GM21576 (cell line): ENCODE measurements around the gene ESYT2.

ENCODE experiments used
- ATAC-seq: cut with Tn5 transposase; IDR thresholded peaks from one replicate; pipeline ENCODE4 v1.9.1; 2021; ENCODE audit warnings: mild to moderate bottlenecking, moderate library complexity; ENCODE audit not compliant: unreplicated experiment

ESYT2 gene

GRCh38 chr7:158747408-158747807 is 81.9 kb downstream of the ESYT2 start:
- no peak for ATAC-seq

DNA sequence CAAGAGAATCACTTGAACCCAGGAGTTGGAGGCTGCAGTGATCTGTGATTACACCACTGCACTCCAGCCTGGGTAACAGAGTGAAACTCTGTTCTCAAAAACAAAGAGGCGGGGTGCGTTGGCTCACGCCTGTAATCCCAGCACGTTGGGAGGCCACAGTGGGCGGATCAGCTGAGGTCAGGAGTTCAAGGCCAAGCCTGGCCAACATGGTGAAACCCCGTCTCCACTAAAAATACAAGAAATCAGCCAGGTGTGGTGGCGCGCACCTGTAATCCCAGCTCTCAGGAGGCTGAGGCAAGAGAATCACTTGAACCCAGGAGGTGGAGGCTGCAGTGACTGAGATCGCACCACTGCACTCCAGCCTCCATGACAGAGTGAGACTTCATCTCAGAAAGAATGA is 82.4 kb downstream of the ESYT2 start:
- ATAC-seq: no peak

- no peak for ATAC-seq
Observed at GRCh38 chr7:158745057-158745715, 84.1 kb downstream of the ESYT2 start.

GRCh38 chr7:158744070-158744469 is 85.2 kb downstream of the ESYT2 start:
- ATAC-seq: no peak

GRCh38 chr7:158743219-158743618 is 86.1 kb downstream of the ESYT2 start:
- no peak for ATAC-seq

- no peak for ATAC-seq
Observed at GRCh38 chr7:158742065-158742821, 87.1 kb downstream of the ESYT2 start.

DNA sequence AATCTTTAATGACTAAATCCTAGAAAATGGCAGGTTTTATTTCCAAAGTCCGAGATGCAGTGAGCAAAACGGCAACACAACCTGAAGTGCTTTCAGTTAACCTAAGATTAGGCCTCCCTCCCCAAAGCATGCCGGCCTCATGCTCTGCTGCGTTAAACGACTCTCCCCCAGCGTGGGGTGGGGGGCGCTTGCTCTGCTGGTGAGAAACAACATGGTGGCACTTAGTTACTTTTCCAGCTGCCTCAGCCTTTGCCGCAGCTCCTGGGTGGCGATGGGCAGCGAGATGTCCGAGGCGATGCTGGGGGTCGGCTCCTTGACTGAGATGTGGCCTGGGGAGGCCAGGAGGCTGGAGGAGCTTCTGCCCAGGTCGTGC is 88.0 kb downstream of the ESYT2 start:
- no peak for ATAC-seq

DNA sequence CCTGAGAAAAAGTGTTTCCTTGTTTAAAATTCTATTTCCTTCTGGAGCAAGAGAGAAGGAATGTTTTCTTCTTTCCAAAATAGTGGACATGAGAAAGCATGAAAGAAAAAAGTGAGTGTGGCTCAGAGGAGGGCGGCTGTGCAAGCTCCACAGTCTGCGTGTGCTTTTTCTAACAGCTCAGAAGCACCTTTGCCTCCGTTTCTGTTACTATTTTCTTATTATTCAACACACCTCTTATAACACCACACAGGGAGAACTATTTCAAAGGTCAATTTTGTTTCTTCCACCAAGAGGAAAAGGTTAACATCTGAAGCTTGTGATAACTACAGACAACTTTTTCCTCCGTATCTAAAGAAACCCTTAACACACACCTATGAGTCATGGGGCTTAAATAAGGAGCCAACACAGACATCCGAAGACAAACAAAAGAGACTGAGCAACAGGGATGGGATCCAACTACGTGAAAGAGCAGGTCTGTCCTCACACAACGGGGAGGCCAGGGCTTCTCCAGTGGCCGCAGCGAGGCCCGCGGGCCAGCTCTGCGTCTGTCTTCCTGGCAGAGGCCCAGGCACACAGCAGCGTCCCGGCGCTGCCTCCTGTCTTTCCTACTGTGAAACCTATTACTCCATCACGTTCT is 88.5 kb downstream of the ESYT2 start:
- ATAC-seq: no peak

DNA sequence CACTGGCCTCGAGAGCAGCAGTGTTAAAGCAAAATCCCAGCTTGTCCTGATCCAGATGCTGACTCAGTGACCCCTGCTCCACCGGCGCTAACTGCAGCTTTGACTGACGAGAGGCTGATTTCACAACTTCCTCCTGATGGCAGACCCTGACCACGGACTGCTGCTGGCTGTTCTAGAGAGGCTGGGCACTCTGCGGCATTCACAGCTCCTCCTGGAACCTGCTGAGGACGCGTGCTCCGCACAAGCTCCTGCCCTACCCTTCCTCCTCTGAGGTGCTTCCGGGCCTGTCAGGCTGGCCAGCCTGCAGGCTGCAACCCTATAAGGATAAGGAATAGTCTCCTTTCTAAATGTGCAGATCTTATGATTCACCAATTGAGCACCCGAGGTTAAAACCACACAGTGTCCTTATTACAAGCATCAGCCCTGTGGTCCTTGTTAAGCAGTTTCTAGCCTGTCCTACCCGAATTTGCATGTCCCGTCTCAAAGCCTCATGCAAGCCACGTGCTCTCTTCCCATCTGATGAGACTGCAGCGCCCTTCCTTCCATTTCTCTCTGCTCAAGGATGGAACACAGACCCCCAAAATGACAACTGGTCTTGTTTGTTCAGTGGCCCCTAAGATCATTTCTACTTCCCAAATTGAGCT is 89.2 kb downstream of the ESYT2 start:
- ATAC-seq: no peak

- no peak for ATAC-seq
Observed at GRCh38 chr7:158738841-158739240, 90.5 kb downstream of the ESYT2 start.

GRCh38 chr7:158737064-158737695 is 92.1 kb downstream of the ESYT2 start:
- ATAC-seq: no peak

GRCh38 chr7:158735935-158736334 is 93.4 kb downstream of the ESYT2 start:
- no peak for ATAC-seq

DNA sequence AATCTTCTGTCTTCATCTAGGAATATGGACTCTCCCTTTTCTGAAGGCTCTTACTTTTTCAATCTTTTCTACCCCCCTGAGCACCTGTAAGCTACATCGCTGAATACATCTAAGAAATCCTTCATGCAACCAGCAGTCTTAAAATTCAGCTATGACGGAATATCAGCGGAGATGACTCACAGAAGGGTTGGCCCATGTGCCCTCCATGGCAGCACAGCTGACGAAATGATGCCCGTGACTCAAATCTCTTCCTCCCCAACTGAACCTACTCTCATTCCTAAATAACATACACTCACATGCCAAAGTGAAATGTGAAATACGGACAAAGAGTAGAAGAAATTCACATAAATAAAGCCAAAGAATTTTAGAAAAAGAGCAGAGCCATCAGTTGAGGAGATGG is 94.4 kb downstream of the ESYT2 start:
- ATAC-seq: no peak

DNA sequence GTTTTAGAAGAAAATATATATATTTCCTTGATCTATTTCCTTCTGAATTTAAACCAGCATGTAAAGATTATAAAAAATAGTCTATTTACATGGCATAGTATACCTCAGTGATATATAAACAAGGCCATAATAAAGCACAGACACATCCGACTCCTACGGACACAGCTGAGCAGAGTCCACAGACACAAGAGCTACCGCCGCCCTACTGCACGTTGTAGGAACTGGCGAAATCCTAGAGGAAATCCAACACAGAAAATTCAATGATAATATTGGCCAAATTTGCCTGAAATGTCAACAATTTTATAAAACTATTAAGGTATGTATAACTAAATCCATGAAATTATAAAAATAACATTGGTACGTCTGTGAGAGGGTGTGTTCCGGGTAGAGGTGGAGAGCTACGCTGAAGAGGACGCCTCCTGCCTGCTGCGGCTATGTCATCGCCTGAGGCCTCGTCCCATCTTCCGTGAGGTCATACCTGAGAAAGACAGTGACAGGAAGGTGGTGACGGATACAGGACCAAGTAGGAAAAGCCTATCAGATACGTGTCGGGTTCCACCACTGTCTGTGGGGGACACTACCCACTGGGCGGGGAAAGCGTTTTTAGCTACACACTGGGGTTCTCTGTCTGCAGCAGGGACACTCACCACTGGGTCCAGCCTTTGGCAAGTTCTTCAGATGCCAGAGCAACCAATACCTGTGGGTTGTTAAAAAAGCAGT is 95.4 kb downstream of the ESYT2 start:
- ATAC-seq: no peak

DNA sequence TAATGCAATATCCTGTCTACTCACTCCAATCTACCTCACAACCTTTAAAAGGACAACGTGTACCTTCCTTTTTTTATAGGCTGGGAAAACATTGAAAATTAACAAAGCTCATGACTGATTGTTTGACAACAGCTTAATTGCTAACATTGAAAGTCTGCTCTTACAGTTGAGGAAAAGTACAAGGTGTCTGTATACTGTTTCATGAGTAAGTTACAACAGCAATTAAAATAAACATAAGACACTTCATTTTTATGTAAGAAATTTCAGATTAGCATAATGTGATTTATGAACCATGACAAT is 96.1 kb downstream of the ESYT2 start:
- no peak for ATAC-seq

- no peak for ATAC-seq
Observed at GRCh38 chr7:158732494-158733219, 96.7 kb downstream of the ESYT2 start.

DNA sequence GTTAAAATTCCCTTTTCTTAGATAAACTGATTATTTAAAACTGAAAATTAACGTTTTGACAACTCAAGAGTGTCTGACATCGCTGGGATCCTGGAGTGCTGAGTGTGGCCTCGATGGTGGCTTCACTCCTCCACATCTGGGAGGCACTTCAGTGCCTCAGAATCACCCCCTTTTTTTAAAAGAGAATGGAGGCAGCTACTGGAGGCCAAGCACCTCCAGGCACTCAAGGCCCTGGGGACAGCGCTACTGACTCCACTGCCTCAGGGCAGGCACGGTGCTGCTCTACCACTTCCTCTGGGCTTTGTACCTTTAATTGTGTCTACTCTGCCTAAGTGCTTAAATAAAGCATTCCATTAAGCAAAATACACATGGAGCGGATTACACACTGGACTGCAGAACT is 97.5 kb downstream of the ESYT2 start:
- ATAC-seq: no peak

DNA sequence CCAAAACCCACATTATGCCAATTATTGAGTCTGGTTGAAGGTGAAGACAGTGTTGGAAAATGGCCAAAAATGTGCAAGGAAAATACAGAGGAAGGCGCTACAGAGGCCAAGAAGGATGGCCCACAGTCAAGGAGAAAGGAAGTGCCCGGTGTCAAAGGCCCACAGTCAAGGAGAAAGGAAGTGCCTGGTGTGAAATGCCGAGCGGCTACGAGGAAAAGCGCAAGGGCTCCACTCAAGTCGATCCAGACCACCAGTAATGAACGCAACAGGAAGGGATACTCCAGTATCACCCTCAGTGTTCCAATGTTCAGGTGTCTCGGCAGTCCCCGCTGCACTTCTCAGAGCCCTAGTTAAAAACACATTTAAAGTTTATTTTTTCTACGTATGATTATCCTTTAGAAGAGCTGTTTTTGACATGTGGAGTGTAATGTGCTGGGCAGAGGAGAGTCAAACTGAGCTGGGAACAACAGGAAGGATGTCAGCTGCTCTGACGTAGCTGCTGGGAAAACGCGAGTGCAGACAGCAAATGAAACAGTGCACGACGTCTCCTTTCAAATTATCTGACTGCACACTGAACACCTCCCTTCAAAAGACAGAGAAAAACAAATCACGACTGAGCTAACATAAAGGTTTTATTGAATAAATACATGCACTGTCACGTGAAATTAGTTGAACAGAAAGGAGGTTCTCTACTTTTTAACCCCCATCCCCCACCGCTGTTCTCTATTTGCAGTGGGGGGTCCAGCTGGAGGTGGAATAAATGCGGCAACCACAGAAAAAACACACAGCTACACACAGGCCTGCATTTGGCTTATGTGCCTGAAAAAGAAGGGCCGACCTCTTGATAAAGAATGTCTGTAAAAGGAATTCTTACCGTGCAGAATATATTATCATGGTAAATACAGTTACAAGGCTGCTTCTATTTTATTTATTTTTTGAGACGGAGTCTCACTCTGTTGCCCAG is 98.6 kb downstream of the ESYT2 start:
- ATAC-seq: no peak
